Skeletal muscle cell (primary cell): Measurements from ENCODE around the gene S100Z.
A peak's percentile ranks its signal among the peaks of the same experiment; 100 is the strongest.
"Not testable (repeated sequence)": the region's sequence is repeated elsewhere in the genome, so short reads cannot be mapped to it uniquely, and the experiment has no call there.

ENCODE experiments used
- DNase-seq: peaks from one replicate; pipeline ENCODE4 v3.0.0-alpha.2; 2010; ENCODE audit warnings: low read depth
- H3K4me3 ChIP-seq: 2 replicates; pipeline ENCODE4 v1.5.1; 2011; ENCODE audit warnings: low read depth, mild to moderate bottlenecking, control low read depth, low read length, moderate library complexity

The S100Z gene

GRCh38 chr5:76866503-76866902 is 16.7 kb downstream of the S100Z start:
- no peak for DNase-seq
- H3K4me3 ChIP-seq: no peak overlapping the region

DNA sequence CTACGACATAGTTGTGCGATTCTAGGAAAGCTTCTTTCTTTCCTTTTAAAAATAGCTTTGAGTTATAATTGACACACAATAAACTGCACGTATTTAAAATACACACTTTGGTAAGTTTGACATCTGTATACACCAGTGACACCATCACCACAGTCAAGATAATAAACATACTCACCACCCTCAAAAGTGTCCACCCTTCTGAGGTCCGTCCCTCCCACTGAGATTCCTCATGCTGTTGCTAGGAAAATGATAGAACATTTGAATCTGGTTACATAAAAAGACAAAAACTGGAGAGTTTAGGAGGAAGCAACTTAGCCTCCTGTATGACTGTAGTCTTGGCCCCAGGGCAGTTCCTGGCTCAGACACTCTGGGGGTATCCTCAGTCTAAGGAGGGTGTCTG is 17.2 kb downstream of the S100Z start:
- DNase-seq: no peak
- no peak overlapping the region for H3K4me3 ChIP-seq

GRCh38 chr5:76867827-76868693 is 18.2 kb downstream of the S100Z start:
- no peak overlapping the region for H3K4me3 ChIP-seq
- peak; percentile 10 for DNase-seq

DNA sequence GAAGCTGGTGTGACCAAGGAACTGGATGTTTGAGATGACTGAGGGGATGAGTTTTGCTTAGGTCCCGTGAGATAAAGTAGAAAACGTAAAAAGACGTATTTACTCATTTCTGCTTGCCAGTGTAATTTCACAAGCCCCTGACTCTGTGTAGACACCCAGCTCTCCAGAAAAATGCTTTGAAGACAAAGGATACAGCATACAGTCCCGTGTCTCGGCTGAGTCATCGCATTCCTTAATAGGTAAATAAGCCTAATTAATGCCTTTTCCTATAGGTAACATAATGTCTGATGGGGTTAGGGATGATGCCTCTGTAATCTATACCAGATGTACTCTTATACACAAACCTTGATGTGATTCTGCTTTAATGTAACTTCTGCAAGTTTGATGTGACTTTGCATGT is 20.2 kb downstream of the S100Z start:
- no peak for DNase-seq
- H3K4me3 ChIP-seq: no peak overlapping the region

DNA sequence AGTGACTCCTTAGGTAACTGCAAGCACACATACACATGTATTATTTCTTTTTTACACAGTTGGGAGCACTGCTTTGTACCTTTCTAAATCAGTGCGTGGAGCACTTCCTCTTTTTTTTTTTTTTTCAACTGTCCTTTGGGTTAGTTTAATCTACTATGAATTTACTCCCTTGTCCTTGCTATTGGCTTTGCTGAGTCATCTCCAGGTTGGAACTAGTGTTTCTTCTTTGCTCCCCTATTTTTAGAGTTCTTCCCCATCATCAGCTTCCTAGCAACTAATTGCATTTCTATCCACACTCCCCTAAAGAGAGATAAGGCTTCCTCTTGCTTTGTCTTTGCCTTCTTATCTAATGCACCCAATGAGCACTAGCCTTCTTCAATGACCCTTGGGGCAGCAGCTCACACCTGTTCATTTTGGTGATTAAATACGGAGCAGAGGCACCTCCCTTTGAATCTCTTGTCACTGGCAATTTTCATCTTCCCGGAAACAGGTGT is 24.3 kb downstream of the S100Z start:
- DNase-seq: no peak
- no peak overlapping the region for H3K4me3 ChIP-seq

GRCh38 chr5:76888733-76889300 is 39.0 kb downstream of the S100Z start:
- no peak overlapping the region for H3K4me3 ChIP-seq
- no peak for DNase-seq

DNA sequence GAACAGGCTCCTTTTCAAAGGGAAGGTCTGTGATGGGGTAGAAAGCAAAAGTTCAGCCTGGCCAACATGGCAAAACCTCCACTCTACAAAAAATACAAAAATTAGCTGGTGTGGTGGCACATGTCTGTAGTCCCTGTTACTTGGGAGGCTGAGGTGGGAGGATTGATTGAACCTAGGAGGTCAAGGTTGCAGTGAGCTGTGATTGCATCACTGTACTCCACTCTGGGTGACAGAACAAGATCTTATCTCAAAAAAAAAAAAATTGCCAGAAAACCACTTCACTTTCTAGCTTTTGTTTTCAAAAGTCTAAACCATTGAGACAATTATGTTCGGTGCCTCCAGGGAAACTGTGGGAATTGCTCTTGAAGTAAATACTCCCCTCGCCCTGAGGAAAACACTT is 43.5 kb downstream of the S100Z start:
- no peak for DNase-seq
- H3K4me3 ChIP-seq: no peak overlapping the region

- no peak for DNase-seq
- H3K4me3 ChIP-seq: no peak overlapping the region
Measured at GRCh38 chr5:76896196-76896595, 46.4 kb downstream of the S100Z start.

DNA sequence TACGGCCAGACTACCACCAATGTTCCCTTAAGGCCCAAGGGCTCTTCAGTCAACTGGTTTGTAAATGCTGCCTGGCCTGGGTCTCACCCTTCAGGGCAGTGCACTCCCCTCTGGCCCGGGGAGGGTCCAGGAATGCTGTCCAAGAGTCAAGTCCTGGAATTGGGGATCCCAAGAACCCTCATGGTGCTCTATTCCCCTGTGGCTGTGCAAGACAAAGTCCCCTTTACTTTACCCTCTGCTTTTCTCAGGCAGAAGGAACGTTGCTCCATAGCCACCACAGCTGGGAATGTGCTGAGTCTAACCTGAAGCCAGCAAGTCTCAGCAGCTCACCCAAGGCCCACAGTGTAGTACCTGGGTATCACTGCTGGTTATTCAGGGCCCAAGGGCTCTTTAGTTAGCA is 51.7 kb downstream of the S100Z start:
- no peak for DNase-seq
- H3K4me3 ChIP-seq: no peak overlapping the region

- no peak overlapping the region for H3K4me3 ChIP-seq
- DNase-seq: no peak
Measured at GRCh38 chr5:76908166-76908565, 58.4 kb downstream of the S100Z start.

- DNase-seq, H3K4me3 ChIP-seq: not testable (repeated sequence)
Measured at GRCh38 chr5:76910344-76910933, 60.6 kb downstream of the S100Z start.

DNA sequence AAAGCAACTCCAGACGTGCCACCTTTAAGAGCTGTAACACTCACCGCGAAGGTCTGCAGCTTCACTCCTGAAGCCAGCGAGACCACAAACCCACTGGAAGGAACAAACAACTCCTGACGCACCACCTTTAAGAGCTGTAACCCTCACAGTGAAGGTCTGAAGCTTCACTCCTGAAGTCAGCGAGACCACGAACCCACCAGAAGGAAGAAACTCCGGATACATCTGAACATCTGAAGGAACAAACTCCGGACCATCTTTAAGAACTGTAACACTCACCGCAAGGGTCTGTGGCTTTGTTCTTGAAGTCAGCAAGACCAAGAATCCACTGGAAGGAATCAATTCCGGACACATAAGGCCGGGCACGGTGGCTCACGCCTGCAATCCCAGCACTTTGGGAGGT is 64.9 kb downstream of the S100Z start:
- not testable (repeated sequence) for DNase-seq, H3K4me3 ChIP-seq

GRCh38 chr5:76918539-76918938 is 68.7 kb downstream of the S100Z start:
- DNase-seq: no peak
- H3K4me3 ChIP-seq: no peak overlapping the region

DNA sequence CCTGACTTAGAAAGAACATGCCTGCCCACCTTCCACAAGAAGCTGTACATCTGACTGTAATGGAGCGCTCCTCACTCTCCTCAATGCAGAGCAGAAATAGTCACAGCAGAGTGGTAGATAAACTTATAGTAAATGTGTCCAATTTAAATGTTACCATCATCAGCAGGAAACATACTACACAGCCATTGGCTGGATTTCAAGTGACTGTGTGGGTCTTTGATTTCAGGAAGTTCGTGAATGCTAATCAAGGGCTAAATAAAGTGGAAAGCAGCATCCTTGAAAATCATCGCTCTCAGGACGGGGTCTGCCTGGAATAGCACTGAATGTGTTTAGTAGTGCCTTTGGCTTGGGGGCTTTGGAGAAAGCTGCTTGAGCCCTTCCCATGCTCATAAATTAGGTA is 70.7 kb downstream of the S100Z start:
- no peak overlapping the region for H3K4me3 ChIP-seq
- no peak for DNase-seq

DNA sequence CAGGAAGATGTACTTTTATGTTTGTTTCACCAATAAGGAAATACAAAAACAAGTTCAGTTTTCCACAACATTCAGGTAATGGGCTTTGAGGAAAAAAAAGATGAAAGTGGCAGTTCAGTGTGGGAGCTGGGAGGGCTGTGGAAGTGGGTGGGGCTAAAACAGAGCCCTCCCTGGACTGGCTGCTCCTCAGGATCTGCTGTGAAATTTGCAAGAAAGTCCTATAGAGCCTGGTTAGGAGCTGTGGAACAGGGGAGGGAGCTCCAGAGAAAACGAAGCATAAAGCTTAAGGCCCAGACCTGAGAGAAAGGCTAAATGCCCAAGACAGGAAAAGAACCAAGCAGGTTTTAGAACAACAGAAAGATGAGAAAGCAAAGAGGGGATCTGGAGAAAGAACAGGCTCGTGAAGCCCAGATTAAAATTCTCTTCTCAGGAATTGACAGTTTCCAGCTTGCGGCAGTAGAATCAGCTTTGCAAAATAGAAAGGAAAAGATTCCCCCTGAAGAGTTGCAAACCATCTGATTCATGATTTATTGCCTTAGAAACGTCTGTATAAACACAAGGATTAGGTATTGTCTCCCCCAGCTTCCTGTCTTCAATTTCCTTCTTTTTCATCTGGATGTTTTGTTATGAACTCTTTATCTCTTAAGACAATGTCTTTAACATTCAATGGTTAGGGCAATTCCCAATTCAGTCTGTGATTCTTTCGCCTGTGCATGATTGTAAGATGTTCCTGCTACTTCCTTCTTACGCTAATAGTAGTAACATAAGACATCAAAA is 76.7 kb downstream of the S100Z start:
- H3K4me3 ChIP-seq: no peak overlapping the region
- no peak for DNase-seq

- no peak overlapping the region for H3K4me3 ChIP-seq
- DNase-seq: no peak
Measured at GRCh38 chr5:76927961-76928360, 78.1 kb downstream of the S100Z start.

GRCh38 chr5:76930083-76930482 is 80.3 kb downstream of the S100Z start:
- no peak for DNase-seq
- H3K4me3 ChIP-seq: no peak overlapping the region

DNA sequence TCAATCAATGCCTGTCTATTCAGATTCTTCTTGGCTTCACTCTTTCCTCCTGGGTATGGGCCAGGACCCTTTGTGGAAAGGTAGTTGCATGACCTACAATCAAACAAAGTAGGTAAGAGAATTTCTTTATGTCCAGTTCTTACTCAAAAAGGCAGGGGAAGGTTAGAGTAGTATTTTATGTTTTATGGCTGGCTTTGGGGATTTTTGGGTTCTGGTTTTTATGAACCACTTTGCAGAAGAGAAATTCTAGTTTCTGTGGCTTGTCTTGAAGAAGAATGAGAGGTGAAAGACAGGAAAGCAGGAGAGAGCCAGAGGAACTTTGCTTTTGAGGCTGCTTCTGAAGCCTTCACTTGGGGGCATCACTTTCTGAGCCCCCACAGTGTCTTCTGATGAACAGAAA is 88.4 kb downstream of the S100Z start:
- no peak for DNase-seq
- H3K4me3 ChIP-seq: no peak overlapping the region

DNA sequence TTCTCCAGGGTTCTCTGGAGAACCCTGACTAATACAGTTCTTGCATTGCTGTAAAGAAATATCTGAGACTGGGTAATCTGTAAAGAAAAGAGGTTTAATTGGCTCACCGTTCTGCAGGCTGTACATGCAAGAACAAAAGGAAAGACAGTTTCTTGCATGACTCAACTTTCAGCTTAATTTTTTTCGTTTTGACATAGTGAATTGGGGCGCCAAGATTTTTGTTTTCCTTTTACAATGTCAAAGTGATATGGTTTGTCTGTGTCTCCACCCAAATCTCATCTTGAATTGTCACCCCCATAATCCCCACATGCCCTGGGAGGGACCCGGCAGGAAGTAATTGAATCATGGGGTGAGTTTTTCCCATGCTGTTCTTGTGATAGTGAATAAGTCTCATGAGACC is 91.2 kb downstream of the S100Z start:
- DNase-seq: no peak
- H3K4me3 ChIP-seq: no peak overlapping the region

DNA sequence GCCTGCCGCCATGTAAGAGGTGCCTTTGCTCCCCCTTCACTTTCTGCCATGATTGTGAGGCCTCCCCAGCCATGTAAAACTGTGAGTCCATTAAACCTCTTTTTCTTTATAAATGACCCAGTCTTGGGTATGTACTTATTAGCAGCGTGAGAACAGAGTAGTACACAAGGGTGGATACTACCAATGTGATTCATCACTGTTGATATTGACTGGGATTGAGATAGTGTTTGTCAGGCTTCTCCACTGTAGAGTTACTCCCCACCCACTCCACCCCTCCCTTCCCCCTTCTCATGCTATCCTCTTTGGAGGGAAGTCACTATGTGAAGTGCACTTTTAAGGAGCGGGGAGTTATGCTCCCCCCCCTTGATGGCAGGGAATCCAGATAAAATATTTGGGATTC is 91.6 kb downstream of the S100Z start:
- no peak overlapping the region for H3K4me3 ChIP-seq
- no peak for DNase-seq
